NCI-H524 treated with DMSO at 0.1 percent for 48 hours (cell line): ENCODE results near the gene RGS6.

Source experiments
- DNase-seq: peaks from one replicate; lab custom pipeline; 2025; lab: John Stamatoyannopoulos, UW

The RGS6 gene

DNA sequence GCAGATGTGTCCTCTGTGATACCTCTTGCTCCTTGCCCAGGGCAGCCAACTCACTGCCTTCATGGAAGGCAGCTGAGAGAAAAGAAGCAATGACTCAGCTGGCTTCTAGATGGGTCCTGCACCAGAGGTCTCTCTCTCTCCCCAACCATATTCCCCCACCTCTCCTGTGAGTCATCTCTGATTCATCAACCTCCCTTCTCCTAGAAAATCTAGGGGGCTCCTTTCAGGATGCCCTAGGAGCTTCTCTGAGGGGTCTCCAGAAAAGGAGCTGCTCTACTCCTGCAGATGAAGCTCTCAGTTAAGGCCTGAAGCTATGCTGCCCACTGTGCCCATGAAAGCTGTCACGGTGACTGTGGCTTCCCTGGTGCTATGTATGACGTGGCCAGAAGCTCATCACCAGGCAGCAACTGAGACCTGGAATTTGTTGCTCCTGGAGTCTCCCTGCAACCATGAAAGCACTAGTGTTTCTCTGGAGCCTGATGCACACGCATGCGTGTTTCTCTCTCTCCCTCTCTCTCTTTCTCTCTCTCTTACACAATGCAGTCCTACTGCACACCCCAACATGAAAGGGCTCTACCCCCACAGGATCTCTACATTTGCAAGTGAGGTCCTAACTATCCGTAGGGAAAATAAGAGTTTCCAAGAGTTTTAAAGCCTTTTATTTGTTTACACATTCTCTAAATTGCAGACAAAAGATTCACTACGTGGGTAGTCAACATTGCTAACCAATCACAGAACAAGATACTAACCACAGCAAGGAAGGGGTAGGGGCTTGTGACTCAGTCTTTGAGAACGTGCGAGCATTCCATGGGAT lies 676.4 kb downstream of the RGS6 start:
- DNase-seq = no peak

DNA sequence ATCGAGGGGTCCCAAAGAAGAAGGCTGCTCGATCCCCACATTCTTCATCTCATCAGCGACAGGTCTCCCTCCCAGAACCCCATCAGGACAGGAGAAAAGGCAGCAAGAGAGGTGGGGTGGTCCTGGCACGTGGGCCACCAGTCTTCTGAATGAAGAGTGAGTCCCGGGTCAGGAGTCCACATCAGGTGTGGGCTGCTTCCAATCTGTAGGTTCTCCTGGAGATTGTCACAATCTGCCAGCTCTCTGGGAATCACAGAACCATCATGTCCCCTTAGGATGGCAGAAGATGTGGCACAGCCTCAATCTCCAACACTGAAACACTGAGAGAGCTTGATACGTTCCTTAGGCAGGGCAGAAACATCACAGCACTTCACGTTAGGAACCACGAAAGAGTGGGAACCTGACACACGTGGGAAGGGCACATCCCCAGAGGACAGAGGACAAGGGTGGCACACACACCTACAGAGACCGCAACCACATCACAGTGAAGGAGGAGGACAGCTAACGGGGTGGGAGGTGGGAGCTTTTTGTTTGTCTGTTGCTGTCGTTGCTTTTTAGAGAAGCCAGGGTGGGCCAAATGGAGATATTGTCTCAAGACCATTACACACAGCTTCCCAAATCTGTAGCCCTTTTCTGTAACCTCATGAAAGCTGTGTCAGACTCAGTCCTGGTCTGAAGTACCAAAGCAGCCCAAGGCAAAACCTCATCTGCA lies 677.1 kb downstream of the RGS6 start:
- no peak for DNase-seq

DNA sequence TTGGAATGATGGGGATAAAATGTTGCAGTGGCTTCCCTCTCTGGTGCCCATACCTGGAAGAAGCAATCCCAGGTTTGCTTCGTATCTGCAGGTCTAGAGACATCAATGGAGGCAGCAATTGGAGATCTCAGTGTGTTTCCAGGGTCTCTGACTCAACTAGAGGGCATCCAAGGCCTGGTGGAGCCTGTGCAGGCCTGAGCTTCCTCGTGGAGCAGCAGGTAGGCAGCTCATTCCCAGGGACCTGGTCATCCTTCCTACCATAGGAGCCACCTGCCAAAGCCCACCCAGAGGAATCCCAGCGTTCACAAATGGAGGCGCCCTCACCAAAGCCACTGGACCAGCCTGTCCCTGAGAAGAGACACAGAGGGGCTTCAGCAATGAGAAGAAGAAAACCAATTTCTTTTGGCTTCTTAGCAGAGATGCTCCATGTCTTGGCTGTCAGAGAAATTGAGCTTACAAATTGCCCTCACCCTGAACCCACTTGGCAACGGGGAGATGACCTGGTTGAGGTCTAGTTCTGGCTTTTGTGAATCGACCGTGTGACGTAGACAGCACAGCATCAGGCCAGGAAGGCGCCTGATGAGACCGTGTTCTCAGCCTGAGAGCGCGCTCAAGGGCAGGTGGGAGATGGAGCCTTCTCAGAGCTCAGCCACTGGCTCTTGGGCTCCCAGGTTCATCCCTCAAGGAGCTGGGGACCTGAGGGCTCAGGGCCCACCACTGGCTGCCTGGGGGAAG lies 678.0 kb downstream of the RGS6 start:
- DNase-seq = no peak

DNA sequence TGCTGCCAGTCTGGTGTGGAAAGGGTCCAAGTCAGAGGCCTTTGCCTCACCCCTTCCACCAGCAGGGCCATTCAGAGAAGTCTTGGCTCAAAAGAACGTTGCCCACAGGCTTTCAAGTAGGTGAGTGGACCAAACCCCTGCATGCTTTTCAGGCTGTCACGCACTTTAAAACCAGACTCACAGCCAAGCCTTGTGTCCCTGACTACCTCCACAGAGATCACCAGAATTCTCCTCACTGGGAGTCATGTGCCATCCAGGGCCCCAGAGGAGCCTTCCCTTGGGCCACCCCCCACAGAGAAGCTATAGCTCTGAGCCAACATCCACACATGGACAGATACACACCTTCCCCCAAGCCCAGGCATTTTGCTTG lies 678.6 kb downstream of the RGS6 start:
- DNase-seq = no peak

DNA sequence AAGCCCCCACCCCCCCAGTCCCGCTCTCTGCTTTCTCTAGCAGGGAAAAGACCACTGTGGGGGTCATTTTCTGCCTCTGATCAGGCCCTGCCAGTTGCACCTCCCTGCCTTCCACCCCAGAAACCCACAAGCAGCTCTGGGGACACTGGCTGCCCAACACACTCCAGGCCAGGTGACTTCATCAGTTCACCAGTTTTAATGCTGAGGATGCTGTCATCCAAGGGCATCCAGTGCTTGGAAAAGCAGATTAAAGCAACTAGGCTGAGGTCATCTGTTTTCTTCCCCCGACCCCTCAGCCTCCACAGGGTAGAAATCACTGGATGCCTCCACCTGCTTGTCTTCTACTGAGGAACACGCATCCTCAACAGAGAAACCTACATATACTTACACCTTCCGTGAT lies 679.3 kb downstream of the RGS6 start:
- DNase-seq = no peak

DNA sequence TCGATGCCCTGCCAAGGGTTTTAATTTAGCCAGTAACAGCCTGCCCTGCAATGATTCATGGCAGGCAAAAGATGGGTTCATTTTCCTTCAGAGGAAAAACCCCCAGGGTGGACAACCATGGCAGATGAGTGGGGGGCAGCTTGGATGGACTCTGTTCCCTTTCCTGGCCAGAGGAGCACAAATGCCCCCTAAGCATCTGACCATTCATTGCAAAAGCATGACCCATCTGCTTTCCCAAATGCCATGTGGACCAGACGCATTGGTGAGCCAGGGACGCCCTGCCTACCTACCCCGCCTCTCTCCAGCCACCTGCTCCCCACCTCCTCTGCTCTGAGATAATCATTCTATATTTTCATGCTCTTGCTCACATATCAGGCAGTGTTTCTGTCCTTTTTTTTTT lies 679.8 kb downstream of the RGS6 start:
- peak; percentile 37 for DNase-seq

DNA sequence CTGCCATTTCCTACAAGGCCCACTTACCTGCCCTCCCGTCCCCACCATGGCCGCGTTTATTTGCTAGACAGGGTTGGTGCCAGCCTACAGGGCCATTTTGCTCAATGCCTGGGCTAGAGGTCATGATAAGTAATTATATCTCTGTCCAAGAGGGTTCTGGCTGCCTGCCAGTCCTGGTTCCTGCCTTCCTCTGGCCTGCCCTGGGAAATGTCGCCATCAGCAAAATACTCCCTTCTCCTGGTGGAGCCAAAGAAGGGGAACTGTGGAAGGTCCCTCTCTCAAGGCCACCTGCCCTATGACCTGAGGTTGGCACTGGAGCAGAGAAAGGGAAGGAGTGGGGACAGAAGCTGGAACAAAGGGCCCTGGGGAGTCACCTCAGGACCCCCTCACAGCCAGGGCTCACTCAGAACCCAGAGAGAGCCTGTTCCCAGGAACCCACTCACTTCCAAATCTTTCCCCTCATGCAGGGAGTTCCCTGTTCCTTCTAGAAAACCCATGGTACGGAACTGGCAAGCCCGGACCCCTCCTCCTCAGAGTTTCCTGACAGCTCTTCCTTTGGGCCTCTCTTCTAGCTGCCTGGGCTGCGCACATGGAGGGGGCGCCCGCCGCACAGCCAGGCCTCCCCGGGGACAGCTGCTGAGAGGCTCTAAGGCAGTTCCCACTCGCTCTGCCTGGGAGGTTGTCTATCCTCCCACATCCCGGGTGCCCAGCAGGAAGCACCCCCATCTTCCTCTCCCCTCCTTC lies 681.2 kb downstream of the RGS6 start:
- DNase-seq = no peak

DNA sequence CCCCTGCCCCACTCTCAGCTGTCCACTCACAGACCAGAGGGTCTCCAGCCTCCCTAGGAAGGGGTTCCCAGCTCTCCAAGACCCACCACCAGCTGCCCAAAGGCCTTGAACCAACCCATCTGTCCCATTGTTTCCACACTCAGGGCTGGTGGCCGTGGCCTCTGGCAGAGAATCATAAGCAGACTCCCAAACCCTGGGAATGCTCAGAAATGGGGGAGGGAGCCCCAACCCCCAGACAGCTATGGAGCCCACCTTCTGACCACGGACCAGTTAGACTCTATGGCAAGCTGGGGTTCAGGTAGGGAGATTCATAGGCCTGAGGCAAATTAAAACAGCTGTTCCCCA lies 681.7 kb downstream of the RGS6 start:
- no peak for DNase-seq

DNA sequence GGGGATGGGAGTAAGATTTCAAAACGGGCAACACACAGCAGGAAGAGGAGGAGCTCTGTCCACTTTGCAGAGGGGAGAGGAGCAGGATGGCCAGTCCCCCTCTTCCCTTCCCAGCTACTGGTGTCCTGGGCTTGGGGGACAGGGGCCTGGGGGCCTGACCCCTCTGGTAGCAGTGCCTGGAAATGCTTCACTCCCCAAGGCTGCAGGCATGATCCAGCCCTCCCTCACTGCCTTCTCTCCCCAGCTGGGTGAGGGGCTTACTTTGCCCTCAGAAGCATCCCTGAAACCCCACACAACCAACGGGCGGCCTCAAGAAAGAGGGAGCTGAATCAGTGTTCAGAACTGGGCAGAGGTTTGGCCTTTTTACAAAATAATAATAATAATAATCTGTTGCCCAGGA lies 682.1 kb downstream of the RGS6 start:
- no peak for DNase-seq

DNA sequence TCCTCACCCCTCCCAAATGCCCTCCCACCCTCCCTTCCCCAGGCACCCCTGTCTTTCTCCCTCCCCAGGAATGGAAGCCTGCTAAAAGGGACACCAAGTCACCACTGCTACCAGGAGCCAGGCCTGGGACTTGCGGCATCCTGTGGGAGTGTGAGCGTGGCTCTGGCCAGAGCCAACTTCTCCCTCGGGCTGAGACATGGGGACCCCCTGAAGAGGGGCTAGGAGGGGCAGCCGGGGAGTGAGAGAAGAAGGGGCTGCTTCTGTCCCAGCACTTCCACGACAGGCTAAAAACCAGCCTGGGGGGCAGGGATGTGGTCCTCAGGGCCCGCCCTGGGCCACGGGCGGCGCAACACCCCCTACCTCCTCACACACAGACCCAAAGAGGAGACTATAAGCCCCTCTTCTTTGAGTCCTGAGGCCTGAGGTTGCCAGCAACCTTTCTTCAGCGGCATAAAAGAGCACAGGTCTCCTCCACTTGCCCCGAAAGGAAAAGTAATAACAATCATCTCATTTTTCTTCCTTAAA lies 682.7 kb downstream of the RGS6 start:
- DNase-seq = no peak

DNA sequence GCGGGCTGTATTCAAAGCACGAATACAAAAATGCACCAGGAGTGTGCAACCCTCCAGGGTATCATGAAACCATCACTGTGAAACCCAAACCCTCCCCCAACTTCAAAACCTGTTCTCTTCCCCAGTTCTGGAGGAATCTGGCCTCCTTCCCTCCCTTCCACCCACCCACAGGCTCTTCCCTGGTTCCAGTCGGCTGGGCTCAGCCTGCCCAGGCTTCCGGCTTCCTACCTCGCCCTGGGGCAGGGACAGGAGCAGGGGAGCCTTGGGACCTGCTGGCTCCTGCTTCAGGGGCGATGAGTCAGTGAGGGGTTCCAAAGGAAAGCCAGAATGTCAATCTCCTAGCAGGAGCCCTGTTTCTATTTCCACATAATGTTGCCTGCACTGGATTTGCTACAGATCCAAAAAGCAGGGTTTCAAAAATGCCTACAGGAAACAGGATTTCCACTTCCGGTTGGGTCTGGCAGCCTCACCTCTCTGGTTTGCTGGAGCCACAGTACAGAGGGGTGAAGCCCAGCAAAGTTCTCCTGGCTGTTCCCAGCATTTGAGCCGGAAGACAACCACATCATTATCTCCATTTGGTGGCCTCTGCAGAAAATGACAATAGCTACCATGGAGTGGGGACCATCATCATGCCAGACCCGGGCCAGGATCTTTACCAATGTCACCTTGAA lies 683.4 kb downstream of the RGS6 start:
- no peak for DNase-seq
